Kidney (tissue), 14 donors: Measurements from ENCODE around the gene TTLL11. TPM values are rescaled to one million over a fixed set of nuclear protein-coding genes. Genes with fewer than 3 reads are reported as not detected.

Experiments
- DNase-seq, 5 donors: peaks; one replicate each; pipeline ENCODE4 v3.0.0-alpha.2; 2013 to 2020
- FAIRE-seq: peaks from 2 replicates; lab custom pipeline; 2012; peaks lifted over from hg19 to GRCh38; lab: Jason Lieb, UNC
- H3K27ac ChIP-seq, 2 donors: one replicate each; pipeline ENCODE4 v1.7.0; 2013; ENCODE audit warnings: low read depth in 2 of 2, low read length in 2 of 2, inconsistent platforms in 1 of 2
- H3K27me3 ChIP-seq: one replicate; pipeline ENCODE4 v1.7.1; 2013; ENCODE audit warnings: low read length, inconsistent platforms; ENCODE audit not compliant: control insufficient read depth, insufficient read depth
- H3K36me3 ChIP-seq, 3 donors: one replicate each; pipeline versions ENCODE4 v1.7.0 to v1.7.1; 2013; ENCODE audit warnings: low read length in 3 of 3, control low read depth in 1 of 3, inconsistent platforms in 1 of 3; ENCODE audit not compliant: insufficient read depth in 3 of 3, control insufficient read depth in 2 of 3
- H3K4me1 ChIP-seq, 3 donors: one replicate each; pipeline versions ENCODE4 v1.7.0 to v1.7.1; 2013; ENCODE audit warnings: low read length in 3 of 3, inconsistent platforms in 1 of 3, low read depth in 1 of 3; ENCODE audit not compliant: control insufficient read depth in 2 of 3, insufficient read depth in 2 of 3
- H3K4me3 ChIP-seq, 3 donors: one replicate each; pipeline versions ENCODE4 v1.7.0 to v1.8.1; 2013; ENCODE audit warnings: low read length in 3 of 3, control low read depth in 1 of 3, inconsistent platforms in 1 of 3
- H3K9ac ChIP-seq, 3 donors: one replicate each; pipeline versions ENCODE4 v1.7.0 to v1.7.1; 2013; ENCODE audit warnings: low read length in 3 of 3, control low read depth in 1 of 3, inconsistent platforms in 1 of 3
- H3K9me3 ChIP-seq, 3 donors: one replicate each; pipeline versions ENCODE4 v1.7.0 to v1.7.1; 2013; ENCODE audit warnings: low read length in 3 of 3, control low read depth in 1 of 3, inconsistent platforms in 1 of 3; ENCODE audit not compliant: control insufficient read depth in 2 of 3, insufficient read depth in 1 of 3
- CTCF ChIP-seq: IDR thresholded peaks from 3 replicates; pipeline ENCODE4 v1.5.1; 2012; ENCODE audit warnings: mild to moderate bottlenecking, moderate library complexity, borderline replicate concordance; ENCODE audit not compliant: insufficient read depth; ENCODE audit errors: extremely low read depth
- intact Hi-C: fragments of 100-400 bp; cut with DNase I; formaldehyde crosslinking; loops from one replicate; pipeline ENCODE4 v1.11.1; 2022
- polyA plus RNA-seq: library from polyadenylated mRNA; stranded (reverse); fragments of 350-450 nt; fragmentation: Illumina TruSeq; extraction: RNeasy Lipid Tissue Mini Kit (QIAGEN cat#74804); gene quantifications from one replicate; pipeline ENCODE4 v1.2.3, GENCODE V29; 2014; ENCODE audit warnings: low read depth, low replicate concordance; ENCODE audit not compliant: insufficient read depth
- total RNA-seq: library from RNA; stranded (reverse); fragmentation: NEBNext Ultra II Directional; extraction: Animal tissue kit (Norgen Biotek cat#: 25700); gene quantifications from one replicate; pipeline ENCODE4 v1.2.1, GENCODE V29; 2021
- donor health status: control.
- donor health status: control.
- donor health status: control.
- donor health status: control.
- donor health status: control.
- donor health status: DM: yes; HTN: yes; CAD: no.
- donor health status: Normal renal cell carcinoma (clear cell type).

TTLL11 gene
- total and polyA plus RNA-seq, 2 donors from 2014 or later: 2.3 to 10.0 TPM

GRCh38 chr9:122110100-122110833 is 17.2 kb upstream of the TTLL11 start:
- DNase-seq (no peak), FAIRE-seq (no peak)
- Histone ChIP-seq H3K36me3 (no peaks in the 10 kb centered on the region), H3K9ac (no peak overlapping the region), H3K27ac (no peak overlapping the region), H3K27me3 (no peaks in the 10 kb centered on the region), H3K4me3 (no peak overlapping the region), H3K9me3 (no peaks in the 10 kb centered on the region), H3K4me1 (no peaks in the 10 kb centered on the region)
- no peak for TF ChIP-seq CTCF
- intact Hi-C loops: no loop called here

GRCh38 chr9:122109035-122109813 is 16.1 kb upstream of the TTLL11 start:
- Histone ChIP-seq H3K4me1 (no peaks in the 10 kb centered on the region), H3K9me3 (peaks cover 0 to 2% (median 0%) of the 10 kb centered on the region in 3 donors), H3K9ac (no peak overlapping the region), H3K27me3 (no peaks in the 10 kb centered on the region), H3K27ac (no peak overlapping the region), H3K36me3 (no peaks in the 10 kb centered on the region), H3K4me3 (no peak overlapping the region)
- intact Hi-C loops: no loop called here
- FAIRE-seq: no peak
- no peak for TF ChIP-seq CTCF
- no peak for DNase-seq

GRCh38 chr9:122107291-122107805 is 14.2 kb upstream of the TTLL11 start:
- Histone ChIP-seq H3K27ac (no peak overlapping the region), H3K4me3 (no peak overlapping the region), H3K9me3 (peaks cover 0 to 6% (median 0%) of the 10 kb centered on the region in 3 donors), H3K27me3 (no peaks in the 10 kb centered on the region), H3K36me3 (no peaks in the 10 kb centered on the region), H3K9ac (no peak overlapping the region), H3K4me1 (no peaks in the 10 kb centered on the region)
- FAIRE-seq (no peak), DNase-seq (no peak)
- intact Hi-C loops: no loop called here
- no peak for TF ChIP-seq CTCF
